Ovary (tissue), 3 donors: ENCODE results near the gene CRPPA.

Source experiments
- CTCF ChIP-seq, 3 donors: fragments of 450-650 bp in 2 of 3; fragments of 200-600 bp in 1 of 3; IDR thresholded peaks; one replicate each; pipeline versions ENCODE4 v1.5.1 to v1.8.0; 2016 to 2022; ENCODE audit warnings: antibody characterized with exemption in 3 of 3, mild to moderate bottlenecking in 1 of 3
- EP300 ChIP-seq: sonication (generic); formaldehyde crosslinking; IDR thresholded peaks from one replicate; pipeline ENCODE4 v1.6.1; 2017; ENCODE audit warnings: antibody characterized with exemption
- POLR2A ChIP-seq: fragments of 450-650 bp; IDR thresholded peaks from one replicate; pipeline ENCODE4 v1.6.1; 2017; ENCODE audit warnings: antibody characterized with exemption, mild to moderate bottlenecking, moderate library complexity
- donor health status: DM: no; HTN: no; CAD: no.

- TF ChIP-seq CTCF (IDR thresholded peaks at IDR 0.05): no peak
- no peak for TF ChIP-seq POLR2A
- TF ChIP-seq EP300: no peak
Measured at GRCh38 chr7:16428672-16429071, 7.3 kb upstream of the CRPPA start.
